ENCODE results near the gene DYDC2. TPM values are rescaled to one million over a fixed set of nuclear protein-coding genes. Genes with fewer than 3 reads are reported as not detected.

DYDC2 gene
- total RNA-seq, 1 donor from 2014 or later = not detected

DNA sequence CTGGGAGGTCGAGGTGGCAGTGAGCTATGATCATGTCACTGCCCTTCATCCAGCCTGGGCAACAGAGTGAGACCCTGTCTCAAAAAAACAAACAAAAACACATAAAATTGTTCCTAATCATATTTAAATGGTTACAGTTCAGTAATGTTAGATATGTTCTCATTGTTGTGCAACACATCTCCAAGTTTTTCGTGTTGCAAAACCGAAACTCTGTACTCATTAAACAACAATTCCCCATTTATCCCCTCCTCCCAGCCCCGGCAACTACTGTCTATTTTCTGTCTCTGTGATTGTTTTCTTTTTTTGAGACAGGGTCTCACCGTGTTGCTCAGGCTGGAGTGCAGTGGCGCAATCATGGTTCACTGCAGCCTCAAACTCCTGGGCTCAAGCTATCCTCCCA lies 35.7 kb downstream of the DYDC2 start:
- Histone ChIP-seq H3K9ac (ENCODE audit: low read depth in 1 of 3, low read length in 3 of 3) (no peak overlapping the region), H3K27ac (ENCODE audit: low read depth, low read length) (no peak overlapping the region), H3K36me3 (ENCODE audit: control insufficient read depth in 3 of 3, insufficient read depth in 3 of 3, low read length in 3 of 3) (no peaks in the 10 kb centered on the region), H3K9me3 (ENCODE audit: control insufficient read depth in 3 of 3, low read length in 3 of 3) (no peaks in the 10 kb centered on the region), H3K27me3 (ENCODE audit: control insufficient read depth in 3 of 3, insufficient read depth in 3 of 3, low read length in 3 of 3) (no peaks in the 10 kb centered on the region), H3K4me1 (ENCODE audit: control insufficient read depth in 3 of 3, insufficient read depth in 3 of 3, low read length in 3 of 3) (peaks cover 5 to 6% (median 6%) of the 10 kb centered on the region in 3 donors), H3K4me3 (ENCODE audit: low read length in 3 of 3) (no peak overlapping the region)

DNA sequence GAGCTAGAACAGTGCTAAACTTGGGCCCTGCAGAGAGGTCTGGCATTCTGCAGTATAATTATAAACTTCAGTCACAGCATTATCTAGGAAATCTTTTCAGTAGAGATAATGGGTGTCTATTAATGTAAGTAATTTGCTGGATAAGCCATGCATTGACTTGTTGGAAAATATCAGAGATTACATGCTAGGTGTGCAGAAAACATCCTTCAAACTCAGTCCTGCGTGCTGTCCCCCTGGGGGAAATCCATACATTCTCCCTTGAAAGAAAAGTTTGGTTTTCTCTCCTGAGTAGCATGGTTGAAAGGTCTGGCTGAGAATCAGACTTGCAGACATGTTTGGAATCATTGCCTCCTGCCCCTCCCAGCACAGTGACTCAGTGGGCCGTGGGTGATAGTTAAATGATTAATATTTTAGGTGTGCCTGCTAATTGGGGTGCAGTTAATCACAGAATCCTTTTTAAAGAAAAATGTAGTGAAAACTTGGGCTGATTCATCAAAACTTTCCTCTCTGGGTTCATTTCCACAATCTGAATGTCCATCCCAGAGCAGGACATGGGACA lies 37.9 kb downstream of the DYDC2 start:
- Histone ChIP-seq H3K4me1 (ENCODE audit: control insufficient read depth in 3 of 3, insufficient read depth in 3 of 3, low read length in 3 of 3) (no peaks in the 10 kb centered on the region), H3K4me3 (ENCODE audit: low read length in 3 of 3) (no peak overlapping the region), H3K9me3 (ENCODE audit: control insufficient read depth in 3 of 3, low read length in 3 of 3) (no peaks in the 10 kb centered on the region), H3K27me3 (ENCODE audit: control insufficient read depth in 3 of 3, insufficient read depth in 3 of 3, low read length in 3 of 3) (no peaks in the 10 kb centered on the region), H3K9ac (ENCODE audit: low read depth in 1 of 3, low read length in 3 of 3) (no peak overlapping the region), H3K36me3 (ENCODE audit: control insufficient read depth in 3 of 3, insufficient read depth in 3 of 3, low read length in 3 of 3) (no peaks in the 10 kb centered on the region), H3K27ac (ENCODE audit: low read depth, low read length) (no peak overlapping the region)

DNA sequence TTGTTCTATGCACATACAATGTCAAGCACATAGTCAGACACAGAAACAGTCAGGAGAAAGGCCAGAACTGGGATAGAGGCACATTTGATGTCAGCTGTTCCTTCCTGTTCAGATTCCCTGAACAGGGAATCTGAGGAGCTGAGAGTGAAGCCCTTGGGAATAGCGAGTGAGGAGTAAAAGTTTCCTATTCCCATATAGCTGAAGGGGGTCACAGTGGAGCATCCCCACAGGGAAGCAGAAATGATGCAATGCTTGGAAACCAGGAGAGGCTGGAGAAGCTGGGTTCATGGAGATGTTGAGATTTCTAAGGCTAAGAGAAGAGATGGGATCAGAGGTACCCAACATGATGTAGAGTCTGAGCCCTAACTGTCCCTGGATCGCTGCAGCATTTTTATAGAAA lies 40.4 kb downstream of the DYDC2 start:
- Histone ChIP-seq H3K36me3 (ENCODE audit: control insufficient read depth in 3 of 3, insufficient read depth in 3 of 3, low read length in 3 of 3) (no peaks in the 10 kb centered on the region), H3K9me3 (ENCODE audit: control insufficient read depth in 3 of 3, low read length in 3 of 3) (no peaks in the 10 kb centered on the region), H3K4me3 (ENCODE audit: low read length in 3 of 3) (no peak overlapping the region), H3K27me3 (ENCODE audit: control insufficient read depth in 3 of 3, insufficient read depth in 3 of 3, low read length in 3 of 3) (no peaks in the 10 kb centered on the region), H3K27ac (ENCODE audit: low read depth, low read length) (no peak overlapping the region), H3K9ac (ENCODE audit: low read depth in 1 of 3, low read length in 3 of 3) (no peak overlapping the region), H3K4me1 (ENCODE audit: control insufficient read depth in 3 of 3, insufficient read depth in 3 of 3, low read length in 3 of 3) (no peaks in the 10 kb centered on the region)

DNA sequence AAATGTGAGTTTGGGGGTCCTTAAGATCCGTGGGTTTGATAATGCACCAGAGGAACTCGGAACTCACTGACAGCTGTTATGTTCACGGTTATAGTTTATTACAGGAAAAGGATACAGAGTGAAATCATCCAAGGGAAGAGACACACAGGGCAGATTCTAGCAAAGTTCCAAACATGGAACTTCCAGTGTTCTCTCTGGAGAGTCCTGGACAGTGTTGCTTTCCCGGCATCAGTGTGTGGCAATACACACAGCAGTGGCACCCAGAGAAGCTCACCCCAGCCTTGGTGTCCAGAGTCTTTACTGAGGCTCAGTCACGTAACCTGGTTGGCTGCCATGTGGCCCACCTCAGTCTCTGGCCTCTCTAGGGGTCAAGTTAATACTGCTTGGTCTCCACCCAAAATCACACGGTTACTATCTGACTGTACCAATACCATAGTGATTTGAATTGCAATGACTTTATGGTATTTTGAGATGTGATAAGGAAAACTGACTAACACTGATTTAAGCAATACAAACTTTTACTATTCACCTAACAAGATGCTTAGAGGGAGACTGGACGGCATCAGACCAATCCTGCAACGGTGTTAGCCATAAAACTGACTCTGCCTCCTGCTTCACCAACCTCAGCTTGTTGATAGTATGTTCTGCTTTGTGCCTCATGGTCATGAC lies 43.7 kb downstream of the DYDC2 start:
- Histone ChIP-seq H3K9ac (ENCODE audit: low read depth in 1 of 3, low read length in 3 of 3) (no peak overlapping the region), H3K27ac (ENCODE audit: low read depth, low read length) (no peak overlapping the region), H3K36me3 (ENCODE audit: control insufficient read depth in 3 of 3, insufficient read depth in 3 of 3, low read length in 3 of 3) (no peaks in the 10 kb centered on the region)

DNA sequence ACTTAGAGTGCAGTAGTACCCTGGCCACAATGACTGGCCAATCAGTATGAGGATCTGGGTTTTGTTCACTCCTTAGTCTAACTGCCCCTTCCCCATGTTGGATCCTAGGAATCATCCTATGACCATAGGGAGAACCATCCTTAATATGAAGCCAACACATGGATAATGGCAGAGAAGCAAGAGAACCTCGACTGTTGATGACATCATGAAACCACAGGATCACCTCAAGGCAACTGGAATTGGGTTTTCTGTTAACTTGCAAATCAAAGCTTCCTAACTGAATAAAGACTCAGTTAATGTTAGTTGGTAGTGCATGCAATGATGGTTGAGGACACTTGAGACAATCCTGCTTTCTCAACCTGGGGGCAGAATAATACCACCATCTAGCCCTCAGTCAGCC lies 48.5 kb downstream of the DYDC2 start:
- Histone ChIP-seq H3K27me3 (ENCODE audit: control insufficient read depth in 3 of 3, insufficient read depth in 3 of 3, low read length in 3 of 3) (no peaks in the 10 kb centered on the region), H3K4me3 (ENCODE audit: low read length in 3 of 3) (no peak overlapping the region), H3K4me1 (ENCODE audit: control insufficient read depth in 3 of 3, insufficient read depth in 3 of 3, low read length in 3 of 3) (peaks cover 19 to 24% (median 19%) of the 10 kb centered on the region in 3 donors), H3K9me3 (ENCODE audit: control insufficient read depth in 3 of 3, low read length in 3 of 3) (no peaks in the 10 kb centered on the region), H3K9ac (ENCODE audit: low read depth in 1 of 3, low read length in 3 of 3) (no peak overlapping the region), H3K36me3 (ENCODE audit: control insufficient read depth in 3 of 3, insufficient read depth in 3 of 3, low read length in 3 of 3) (no peaks in the 10 kb centered on the region), H3K27ac (ENCODE audit: low read depth, low read length) (no peak overlapping the region)

More for the DNA sequence above, 43.7 kb downstream of the DYDC2 start:
- H3K27me3 ChIP-seq (ENCODE audit: control insufficient read depth in 3 of 3, insufficient read depth in 3 of 3, low read length in 3 of 3) = no peaks in the 10 kb centered on the region
- H3K4me1 ChIP-seq (ENCODE audit: control insufficient read depth in 3 of 3, insufficient read depth in 3 of 3, low read length in 3 of 3) = peaks cover 0 to 3% (median 3%) of the 10 kb centered on the region in 3 donors
- H3K9me3 ChIP-seq (ENCODE audit: control insufficient read depth in 3 of 3, low read length in 3 of 3) = no peaks in the 10 kb centered on the region
- no peak overlapping the region for H3K4me3 ChIP-seq (ENCODE audit: low read length in 3 of 3)

DNA sequence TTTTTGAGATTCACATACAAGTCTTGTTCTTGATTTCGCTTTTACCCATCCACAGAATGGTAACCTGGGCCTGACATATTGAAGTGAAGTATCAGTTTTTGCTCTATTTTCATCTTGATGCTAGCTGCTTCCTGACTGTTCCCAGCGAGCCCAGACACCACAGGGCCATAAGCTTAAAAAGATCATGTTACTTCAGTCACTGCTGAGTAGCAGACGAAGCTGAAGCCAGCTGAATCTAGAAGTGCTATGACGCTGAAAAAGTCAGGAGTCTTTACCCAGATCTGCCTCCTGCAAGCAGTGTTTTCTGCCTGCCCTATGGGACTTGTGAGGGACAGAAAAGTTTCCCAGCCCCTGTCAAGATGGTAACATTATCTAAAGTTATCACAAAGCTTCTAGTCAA lies 49.0 kb downstream of the DYDC2 start:
- H3K4me3 ChIP-seq (ENCODE audit: low read length in 3 of 3) = no peak overlapping the region
- H3K27me3 ChIP-seq (ENCODE audit: control insufficient read depth in 3 of 3, insufficient read depth in 3 of 3, low read length in 3 of 3) = no peaks in the 10 kb centered on the region
- no peaks in the 10 kb centered on the region for H3K36me3 ChIP-seq (ENCODE audit: control insufficient read depth in 3 of 3, insufficient read depth in 3 of 3, low read length in 3 of 3)
- peaks cover 25 to 28% (median 25%) of the 10 kb centered on the region in 3 donors for H3K4me1 ChIP-seq (ENCODE audit: control insufficient read depth in 3 of 3, insufficient read depth in 3 of 3, low read length in 3 of 3)
- H3K27ac ChIP-seq (ENCODE audit: low read depth, low read length) = peak overlapping the region; percentile 41
- H3K9me3 ChIP-seq (ENCODE audit: control insufficient read depth in 3 of 3, low read length in 3 of 3) = no peaks in the 10 kb centered on the region
- H3K9ac ChIP-seq (ENCODE audit: low read depth in 1 of 3, low read length in 3 of 3) = no peak overlapping the region

DNA sequence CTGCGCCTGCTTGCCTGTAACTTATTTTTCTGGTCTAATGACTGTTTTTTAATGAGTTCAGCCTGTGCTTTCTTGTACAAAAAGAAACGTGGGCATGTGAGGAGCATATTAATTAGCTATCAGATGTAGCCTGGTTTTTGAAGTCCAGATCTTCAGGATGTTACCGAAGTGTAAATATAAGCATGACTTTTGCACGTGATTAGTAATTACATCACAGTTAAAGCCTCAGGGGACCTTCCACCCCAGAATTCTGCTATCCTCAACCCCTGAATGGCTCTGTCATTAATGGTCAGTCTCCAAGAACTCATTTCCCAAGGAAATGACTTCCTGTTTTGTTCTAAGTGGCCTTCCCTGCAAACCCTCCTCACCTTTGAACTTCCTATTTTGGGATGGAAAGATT lies 49.6 kb downstream of the DYDC2 start:
- Histone ChIP-seq H3K36me3 (ENCODE audit: control insufficient read depth in 3 of 3, insufficient read depth in 3 of 3, low read length in 3 of 3) (no peaks in the 10 kb centered on the region), H3K9me3 (ENCODE audit: control insufficient read depth in 3 of 3, low read length in 3 of 3) (no peaks in the 10 kb centered on the region), H3K27ac (ENCODE audit: low read depth, low read length) (peak overlapping the region; percentile 41), H3K4me1 (ENCODE audit: control insufficient read depth in 3 of 3, insufficient read depth in 3 of 3, low read length in 3 of 3) (peaks cover 31 to 32% (median 31%) of the 10 kb centered on the region in 3 donors), H3K9ac (ENCODE audit: low read depth in 1 of 3, low read length in 3 of 3) (no peak overlapping the region), H3K4me3 (ENCODE audit: low read length in 3 of 3) (no peak overlapping the region), H3K27me3 (ENCODE audit: control insufficient read depth in 3 of 3, insufficient read depth in 3 of 3, low read length in 3 of 3) (no peaks in the 10 kb centered on the region)

DNA sequence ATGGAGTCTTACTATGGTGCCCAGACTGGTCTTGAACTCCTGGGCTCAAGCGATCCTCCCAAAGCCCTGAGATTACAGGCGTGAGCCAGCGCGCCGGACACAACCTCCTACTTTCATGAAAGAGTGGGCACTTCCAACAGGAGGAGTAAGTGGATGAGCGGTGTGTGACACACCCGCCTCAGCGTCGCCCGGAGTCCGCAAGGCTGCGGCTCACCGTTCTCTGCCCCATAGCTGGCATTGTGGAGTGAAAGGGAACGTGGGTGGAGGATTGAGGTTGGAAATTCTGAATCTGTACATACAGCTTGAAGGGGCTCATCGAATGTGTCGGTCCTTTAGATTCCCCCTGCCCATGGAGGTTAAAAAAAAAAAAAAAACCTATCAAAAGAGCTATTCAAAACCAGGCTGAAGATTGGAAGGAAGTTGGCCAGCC lies 51.2 kb downstream of the DYDC2 start:
- no peaks in the 10 kb centered on the region for H3K36me3 ChIP-seq (ENCODE audit: control insufficient read depth in 3 of 3, insufficient read depth in 3 of 3, low read length in 3 of 3)
- H3K27ac ChIP-seq (ENCODE audit: low read depth, low read length) = peak overlapping the region; percentile 75
- H3K9ac ChIP-seq (ENCODE audit: low read depth in 1 of 3, low read length in 3 of 3) = peak overlapping the region; percentile 74 to 87 (median 85)
- no peaks in the 10 kb centered on the region for H3K9me3 ChIP-seq (ENCODE audit: control insufficient read depth in 3 of 3, low read length in 3 of 3)
- peak overlapping the region; percentile 76 to 86 (median 86) for H3K4me3 ChIP-seq (ENCODE audit: low read length in 3 of 3)
- peaks cover 33 to 43% (median 36%) of the 10 kb centered on the region in 3 donors for H3K4me1 ChIP-seq (ENCODE audit: control insufficient read depth in 3 of 3, insufficient read depth in 3 of 3, low read length in 3 of 3)
- H3K27me3 ChIP-seq (ENCODE audit: control insufficient read depth in 3 of 3, insufficient read depth in 3 of 3, low read length in 3 of 3) = no peaks in the 10 kb centered on the region

DNA sequence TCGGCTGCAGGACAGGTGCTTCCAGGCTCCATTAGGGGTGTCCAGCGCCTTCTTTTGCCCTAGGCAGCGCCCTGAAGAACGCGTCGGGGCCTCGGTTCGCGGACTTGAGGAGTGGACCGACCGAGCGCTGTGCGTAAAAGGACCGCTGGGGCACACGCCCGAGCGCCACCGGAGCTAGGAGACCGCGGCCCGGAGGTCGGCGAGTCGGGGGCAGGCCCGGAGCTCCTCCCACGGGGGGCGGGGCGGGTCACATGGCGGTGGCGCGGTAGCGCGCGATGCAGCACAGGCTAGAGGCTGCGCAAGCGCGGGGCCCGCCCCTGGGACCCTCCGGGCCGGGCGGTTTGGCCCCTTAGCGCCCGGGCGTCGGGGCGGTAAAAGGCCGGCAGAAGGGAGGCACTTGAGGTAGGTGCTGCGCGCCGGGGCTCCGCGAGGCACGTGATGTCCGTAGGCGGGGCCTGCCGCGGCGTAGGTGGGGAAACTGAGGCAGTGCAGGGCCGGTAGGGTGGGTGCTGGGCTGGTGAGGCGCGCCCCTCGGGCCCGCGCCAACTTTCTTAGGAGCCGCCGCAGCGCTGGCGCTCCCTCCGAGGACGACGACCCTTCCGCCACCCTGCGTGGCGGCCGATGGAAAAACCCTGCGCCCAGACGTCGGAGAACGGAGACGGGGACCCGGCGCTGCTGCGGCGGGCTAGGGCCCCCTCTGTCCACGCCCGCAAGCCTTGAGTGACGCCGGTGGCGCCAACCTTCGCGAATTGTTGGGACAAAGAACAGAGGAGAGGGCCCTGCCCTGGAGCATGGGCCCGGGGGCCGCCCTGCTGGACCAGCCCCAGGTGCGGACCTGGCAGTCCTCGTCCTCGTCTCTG lies 51.9 kb downstream of the DYDC2 start, which contains the start of gene PRXL2A:
TSS of gene PRXL2A (plus strand) at position 310 of the 860 bp plus-strand sequence. CDS start 11,917 bp downstream, outside the sequence.
- peaks cover 36 to 43% (median 40%) of the 10 kb centered on the region in 3 donors for H3K4me1 ChIP-seq (ENCODE audit: control insufficient read depth in 3 of 3, insufficient read depth in 3 of 3, low read length in 3 of 3)
- no peaks in the 10 kb centered on the region for H3K36me3 ChIP-seq (ENCODE audit: control insufficient read depth in 3 of 3, insufficient read depth in 3 of 3, low read length in 3 of 3)
- H3K27ac ChIP-seq (ENCODE audit: low read depth, low read length) = peak within 1 kb of the TSS; percentile 75
- peak within 1 kb of the TSS; percentile 76 to 86 (median 86) for H3K4me3 ChIP-seq (ENCODE audit: low read length in 3 of 3)
- no peaks in the 10 kb centered on the region for H3K9me3 ChIP-seq (ENCODE audit: control insufficient read depth in 3 of 3, low read length in 3 of 3)
- H3K9ac ChIP-seq (ENCODE audit: low read depth in 1 of 3, low read length in 3 of 3) = peak within 1 kb of the TSS; percentile 74 to 87 (median 85)
- no peaks in the 10 kb centered on the region for H3K27me3 ChIP-seq (ENCODE audit: control insufficient read depth in 3 of 3, insufficient read depth in 3 of 3, low read length in 3 of 3)
